A673 (cell line): ENCODE measurements around the gene WDR82.

Source experiments
- CTCF ChIP-seq: fragments of 300-800, 200-600 bp; sonication (generic); conservative IDR thresholded peaks from 2 replicates; pipeline ENCODE4 v1.5.1; 2017; ENCODE audit warnings: low read depth, mild to moderate bottlenecking, antibody characterized with exemption, low read length, moderate library complexity, mixed read lengths
- EZH2 ChIP-seq: fragments of 200-600 bp; sonication (generic); IDR thresholded peaks from 2 replicates; pipeline ENCODE4 v1.6.1; 2017; ENCODE audit warnings: borderline replicate concordance, low read depth, mild to moderate bottlenecking, mixed read lengths, antibody characterized with exemption, low read length; ENCODE audit not compliant: poor library complexity, severe bottlenecking

DNA sequence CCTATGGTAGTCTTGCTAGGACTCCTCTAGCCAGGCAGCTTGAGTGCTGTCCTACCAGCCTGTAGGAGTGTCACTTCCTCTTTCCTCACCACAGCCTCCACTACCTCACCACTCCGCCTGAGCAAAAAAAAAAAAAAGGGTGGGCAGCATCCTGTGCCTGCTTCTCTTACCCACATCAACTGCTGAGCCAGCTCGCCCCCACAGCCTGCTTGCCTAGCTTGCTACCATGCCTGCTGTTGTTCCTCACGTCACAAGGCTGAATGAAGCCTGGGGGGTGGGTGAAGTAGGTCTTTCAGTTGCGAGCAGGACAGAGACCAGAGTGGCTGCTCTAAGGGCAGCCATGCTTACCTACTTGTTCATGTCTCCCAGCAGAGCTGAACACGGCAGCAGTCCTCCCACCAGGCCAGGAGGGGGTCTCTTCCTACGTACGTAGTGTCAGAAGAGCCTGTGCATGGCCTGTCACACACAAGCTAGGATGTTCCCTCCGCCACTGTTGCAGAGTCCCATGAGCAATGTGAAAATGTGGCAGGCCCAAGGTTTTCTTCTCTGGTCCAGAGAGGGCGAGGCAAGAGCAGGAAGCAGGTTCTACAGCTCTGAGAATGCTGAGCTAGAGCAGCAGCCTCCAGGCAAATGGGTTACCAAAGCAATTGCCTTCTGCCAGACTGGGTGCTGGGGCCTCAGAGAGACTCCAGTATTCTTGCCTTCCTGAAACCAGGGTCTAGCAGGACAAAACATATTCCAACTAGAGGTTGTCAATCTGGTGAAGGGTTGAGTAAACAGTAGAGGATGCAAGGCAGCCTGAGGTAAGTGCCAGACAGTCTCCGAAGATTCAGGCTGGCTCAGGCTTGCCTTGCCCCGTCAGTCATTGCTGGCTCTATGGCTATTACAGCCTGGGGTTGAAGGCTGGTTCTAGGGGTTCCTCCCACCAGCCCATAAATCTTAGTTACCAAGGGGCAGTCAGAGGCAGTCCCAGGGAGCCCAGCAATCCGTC, 24.8 kb downstream of the WDR82 start:
- TF ChIP-seq CTCF: no peak
- TF ChIP-seq EZH2: no peak
